ENCODE data around the gene CCKAR. TPM values are rescaled to one million over a fixed set of nuclear protein-coding genes. Genes with fewer than 3 reads are reported as not detected.

Gene CCKAR
- total and polyA plus RNA-seq, 2 of the 13 experiments (the other 11 are each of a cell fraction or from before 2014, with no cell fraction given) = not detected

DNA sequence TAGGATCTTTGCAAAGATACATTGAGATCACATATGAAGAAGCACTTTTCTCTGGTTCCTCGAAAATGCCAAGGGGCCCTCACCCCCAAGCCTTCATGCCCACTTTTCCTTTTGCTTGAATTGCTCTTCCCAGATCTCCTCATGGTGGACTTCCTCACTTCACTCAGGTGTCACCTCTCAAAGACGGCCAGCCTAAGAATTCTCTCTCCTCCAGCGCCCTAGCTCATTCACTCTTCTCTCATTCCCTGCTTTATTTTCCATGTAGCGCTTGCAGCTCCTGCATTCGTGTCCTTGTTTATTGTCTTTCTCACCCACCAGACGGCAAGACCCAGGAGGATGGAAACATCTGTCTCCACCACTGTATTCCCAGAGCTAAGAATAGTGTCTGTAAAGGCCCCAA is 32.9 kb downstream of the CCKAR start:
- FAIRE-seq (no peak), DNase-seq (ENCODE audit: low spot score) (no peak), ATAC-seq (no peak)
- no peak overlapping the region for H2AFZ ChIP-seq (ENCODE audit: low read length)
- H3K9me3 ChIP-seq (ENCODE audit: low read length) = peaks cover 10% of the 10 kb centered on the region; the same call in 1 of the 2 replicates
- WGBS (ENCODE audit: low lambda C conversion rate) = 56% methylated on average over 6 of the region's 6 CpGs
- no peaks in the 10 kb centered on the region for H3K36me3 ChIP-seq (replicated peaks in 1 of 2; ENCODE audit: control insufficient read depth in 1 of 2, insufficient read depth in 2 of 2, low read length in 2 of 2)
- no peak overlapping the region for H3K9ac ChIP-seq (ENCODE audit: insufficient read depth, low read depth, low read length)
- peaks cover 25% of the 10 kb centered on the region for H3K4me1 ChIP-seq (ENCODE audit: insufficient read depth, low read length)
- ChIA-PET CTCF (ENCODE audit: low intra/inter-chr PET ratio, low total read pairs) (no interaction called here), POLR2A (no interaction called here)
- H3K4me2 ChIP-seq (ENCODE audit: low read depth, low read length) = no peak overlapping the region
- no peak overlapping the region for H3K27ac ChIP-seq (ENCODE audit: extremely low read length, insufficient read depth, low read length)
- intact Hi-C loops (cut with micrococcal nuclease; ENCODE audit: unreplicated experiment) = no loop called here
- no peaks in the 10 kb centered on the region; a peak in 1 of 5 replicates for H3K27me3 ChIP-seq (ENCODE audit: control insufficient read depth in 1 of 2, insufficient read depth in 2 of 2, low read length in 2 of 2)
- in situ Hi-C loops (cut with HindIII; ENCODE audit: extremely low pct_ligation_motif_present, low pct_unique_long_range_greater_than_20kb) = no loop called here
- no peaks in the 10 kb centered on the region for H3K79me2 ChIP-seq (ENCODE audit: insufficient read depth, low read length)
- no TSS peak for BruUV-seq (replicated peaks)
- no peaks in the 10 kb centered on the region for H4K20me1 ChIP-seq (ENCODE audit: insufficient read depth, low read length)
- H3K4me3 ChIP-seq (replicated peaks in 1 of 3; ENCODE audit: insufficient read depth in 1 of 3, low read depth in 2 of 3, low read length in 3 of 3) = no peak overlapping the region
- TF ChIP-seq, protein P1, sequence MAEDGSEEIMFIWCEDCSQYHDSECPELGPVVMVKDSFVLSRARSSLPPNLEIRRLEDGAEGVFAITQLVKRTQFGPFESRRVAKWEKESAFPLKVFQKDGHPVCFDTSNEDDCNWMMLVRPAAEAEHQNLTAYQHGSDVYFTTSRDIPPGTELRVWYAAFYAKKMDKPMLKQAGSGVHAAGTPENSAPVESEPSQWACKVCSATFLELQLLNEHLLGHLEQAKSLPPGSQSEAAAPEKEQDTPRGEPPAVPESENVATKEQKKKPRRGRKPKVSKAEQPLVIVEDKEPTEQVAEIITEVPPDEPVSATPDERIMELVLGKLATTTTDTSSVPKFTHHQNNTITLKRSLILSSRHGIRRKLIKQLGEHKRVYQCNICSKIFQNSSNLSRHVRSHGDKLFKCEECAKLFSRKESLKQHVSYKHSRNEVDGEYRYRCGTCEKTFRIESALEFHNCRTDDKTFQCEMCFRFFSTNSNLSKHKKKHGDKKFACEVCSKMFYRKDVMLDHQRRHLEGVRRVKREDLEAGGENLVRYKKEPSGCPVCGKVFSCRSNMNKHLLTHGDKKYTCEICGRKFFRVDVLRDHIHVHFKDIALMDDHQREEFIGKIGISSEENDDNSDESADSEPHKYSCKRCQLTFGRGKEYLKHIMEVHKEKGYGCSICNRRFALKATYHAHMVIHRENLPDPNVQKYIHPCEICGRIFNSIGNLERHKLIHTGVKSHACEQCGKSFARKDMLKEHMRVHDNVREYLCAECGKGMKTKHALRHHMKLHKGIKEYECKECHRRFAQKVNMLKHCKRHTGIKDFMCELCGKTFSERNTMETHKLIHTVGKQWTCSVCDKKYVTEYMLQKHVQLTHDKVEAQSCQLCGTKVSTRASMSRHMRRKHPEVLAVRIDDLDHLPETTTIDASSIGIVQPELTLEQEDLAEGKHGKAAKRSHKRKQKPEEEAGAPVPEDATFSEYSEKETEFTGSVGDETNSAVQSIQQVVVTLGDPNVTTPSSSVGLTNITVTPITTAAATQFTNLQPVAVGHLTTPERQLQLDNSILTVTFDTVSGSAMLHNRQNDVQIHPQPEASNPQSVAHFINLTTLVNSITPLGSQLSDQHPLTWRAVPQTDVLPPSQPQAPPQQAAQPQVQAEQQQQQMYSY (CRISPR knock-in tag; IDR thresholded peaks at IDR 0.05) = no peak
- TF ChIP-seq SNAPC2 (CRISPR knock-in tag; IDR thresholded peaks at IDR 0.05) (no peak), ZSCAN31 (CRISPR knock-in tag; IDR thresholded peaks at IDR 0.05; ENCODE audit: low read depth) (no peak), REPIN1 (CRISPR knock-in tag; IDR thresholded peaks at IDR 0.05; ENCODE audit: borderline replicate concordance, low read depth) (no peak), ZNF224 (CRISPR knock-in tag; IDR thresholded peaks at IDR 0.05) (no peak), ZNF468 (CRISPR knock-in tag; IDR thresholded peaks at IDR 0.05) (no peak), TAF1 (CRISPR knock-in tag; IDR thresholded peaks at IDR 0.05) (no peak), TARDBP (CRISPR knock-in tag; IDR thresholded peaks at IDR 0.05) (no peak)
- TF ChIP-seq, protein P2, sequence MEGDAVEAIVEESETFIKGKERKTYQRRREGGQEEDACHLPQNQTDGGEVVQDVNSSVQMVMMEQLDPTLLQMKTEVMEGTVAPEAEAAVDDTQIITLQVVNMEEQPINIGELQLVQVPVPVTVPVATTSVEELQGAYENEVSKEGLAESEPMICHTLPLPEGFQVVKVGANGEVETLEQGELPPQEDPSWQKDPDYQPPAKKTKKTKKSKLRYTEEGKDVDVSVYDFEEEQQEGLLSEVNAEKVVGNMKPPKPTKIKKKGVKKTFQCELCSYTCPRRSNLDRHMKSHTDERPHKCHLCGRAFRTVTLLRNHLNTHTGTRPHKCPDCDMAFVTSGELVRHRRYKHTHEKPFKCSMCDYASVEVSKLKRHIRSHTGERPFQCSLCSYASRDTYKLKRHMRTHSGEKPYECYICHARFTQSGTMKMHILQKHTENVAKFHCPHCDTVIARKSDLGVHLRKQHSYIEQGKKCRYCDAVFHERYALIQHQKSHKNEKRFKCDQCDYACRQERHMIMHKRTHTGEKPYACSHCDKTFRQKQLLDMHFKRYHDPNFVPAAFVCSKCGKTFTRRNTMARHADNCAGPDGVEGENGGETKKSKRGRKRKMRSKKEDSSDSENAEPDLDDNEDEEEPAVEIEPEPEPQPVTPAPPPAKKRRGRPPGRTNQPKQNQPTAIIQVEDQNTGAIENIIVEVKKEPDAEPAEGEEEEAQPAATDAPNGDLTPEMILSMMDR (CRISPR knock-in tag; IDR thresholded peaks at IDR 0.05) = no peak
- TF ChIP-seq, protein P3, sequence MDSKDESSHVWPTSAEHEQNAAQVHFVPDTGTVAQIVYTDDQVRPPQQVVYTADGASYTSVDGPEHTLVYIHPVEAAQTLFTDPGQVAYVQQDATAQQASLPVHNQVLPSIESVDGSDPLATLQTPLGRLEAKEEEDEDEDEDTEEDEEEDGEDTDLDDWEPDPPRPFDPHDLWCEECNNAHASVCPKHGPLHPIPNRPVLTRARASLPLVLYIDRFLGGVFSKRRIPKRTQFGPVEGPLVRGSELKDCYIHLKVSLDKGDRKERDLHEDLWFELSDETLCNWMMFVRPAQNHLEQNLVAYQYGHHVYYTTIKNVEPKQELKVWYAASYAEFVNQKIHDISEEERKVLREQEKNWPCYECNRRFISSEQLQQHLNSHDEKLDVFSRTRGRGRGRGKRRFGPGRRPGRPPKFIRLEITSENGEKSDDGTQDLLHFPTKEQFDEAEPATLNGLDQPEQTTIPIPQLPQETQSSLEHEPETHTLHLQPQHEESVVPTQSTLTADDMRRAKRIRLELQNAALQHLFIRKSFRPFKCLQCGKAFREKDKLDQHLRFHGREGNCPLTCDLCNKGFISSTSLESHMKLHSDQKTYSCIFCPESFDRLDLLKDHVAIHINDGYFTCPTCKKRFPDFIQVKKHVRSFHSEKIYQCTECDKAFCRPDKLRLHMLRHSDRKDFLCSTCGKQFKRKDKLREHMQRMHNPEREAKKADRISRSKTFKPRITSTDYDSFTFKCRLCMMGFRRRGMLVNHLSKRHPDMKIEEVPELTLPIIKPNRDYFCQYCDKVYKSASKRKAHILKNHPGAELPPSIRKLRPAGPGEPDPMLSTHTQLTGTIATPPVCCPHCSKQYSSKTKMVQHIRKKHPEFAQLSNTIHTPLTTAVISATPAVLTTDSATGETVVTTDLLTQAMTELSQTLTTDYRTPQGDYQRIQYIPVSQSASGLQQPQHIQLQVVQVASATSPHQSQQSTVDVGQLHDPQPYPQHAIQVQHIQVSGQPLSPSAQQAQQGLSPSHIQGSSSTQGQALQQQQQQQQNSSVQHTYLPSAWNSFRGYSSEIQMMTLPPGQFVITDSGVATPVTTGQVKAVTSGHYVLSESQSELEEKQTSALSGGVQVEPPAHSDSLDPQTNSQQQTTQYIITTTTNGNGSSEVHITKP (CRISPR knock-in tag; IDR thresholded peaks at IDR 0.05; ENCODE audit: low read depth) = no peak
- TF ChIP-seq, protein P4, sequence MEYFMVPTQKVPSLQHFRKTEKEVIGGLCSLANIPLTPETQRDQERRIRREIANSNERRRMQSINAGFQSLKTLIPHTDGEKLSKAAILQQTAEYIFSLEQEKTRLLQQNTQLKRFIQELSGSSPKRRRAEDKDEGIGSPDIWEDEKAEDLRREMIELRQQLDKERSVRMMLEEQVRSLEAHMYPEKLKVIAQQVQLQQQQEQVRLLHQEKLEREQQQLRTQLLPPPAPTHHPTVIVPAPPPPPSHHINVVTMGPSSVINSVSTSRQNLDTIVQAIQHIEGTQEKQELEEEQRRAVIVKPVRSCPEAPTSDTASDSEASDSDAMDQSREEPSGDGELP (IDR thresholded peaks at IDR 0.05; ENCODE audit: borderline replicate concordance, low read depth) = no peak
- TF ChIP-seq, protein P5, sequence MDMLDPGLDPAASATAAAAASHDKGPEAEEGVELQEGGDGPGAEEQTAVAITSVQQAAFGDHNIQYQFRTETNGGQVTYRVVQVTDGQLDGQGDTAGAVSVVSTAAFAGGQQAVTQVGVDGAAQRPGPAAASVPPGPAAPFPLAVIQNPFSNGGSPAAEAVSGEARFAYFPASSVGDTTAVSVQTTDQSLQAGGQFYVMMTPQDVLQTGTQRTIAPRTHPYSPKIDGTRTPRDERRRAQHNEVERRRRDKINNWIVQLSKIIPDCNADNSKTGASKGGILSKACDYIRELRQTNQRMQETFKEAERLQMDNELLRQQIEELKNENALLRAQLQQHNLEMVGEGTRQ (IDR thresholded peaks at IDR 0.05; ENCODE audit: low read depth, low read length) = no peak
- TF ChIP-seq, protein P5 (CRISPR knock-in tag; IDR thresholded peaks at IDR 0.05; ENCODE audit: borderline replicate concordance) = no peak

All from HepG2 (cell line).